HCT116 (cell line): ENCODE measurements around the gene FERMT2. TPM values are rescaled to one million over a fixed set of nuclear protein-coding genes. Genes with fewer than 3 reads are reported as not detected.

Source experiments
- ATAC-seq: fragments of 200-7000 bp; cut with Tn5 transposase; 2 replicates; pipeline ENCODE4 v1.9.1; 2020; ENCODE audit warnings: mild to moderate bottlenecking, moderate library complexity
- BruUV-seq: library from RNA; stranded (reverse); fragments of 400-500 nt; replicated peaks from 2 replicates; lab custom pipeline; 2021; lab: Mats Ljungman, UMichigan
- CTCF ChIA-PET: fragments of 300-600 bp; sonication (Branson Sonifier 250); formaldehyde crosslinking; loops from one replicate; lab custom pipeline; 2021; ENCODE audit warnings: antibody characterized with exemption; lab: Charles Lee
- POLR2A ChIA-PET: fragments of 300-600, 350-600 bp; sonication (Branson Sonifier 250); formaldehyde crosslinking; loops from one replicate; lab custom pipeline; 2021; ENCODE audit warnings: antibody characterized with exemption; lab: Charles Lee
- RAD21 ChIA-PET, 2 experiments: fragments of 300-600 bp; sonication (Branson Sonifier 250); formaldehyde crosslinking; loops; one replicate each; lab custom pipeline; 2023; ENCODE audit warnings: low total read pairs in 2 of 2; ENCODE audit not compliant: uncharacterized antibody in 2 of 2, unreplicated experiment in 2 of 2, low non-redundant PET in 1 of 2; lab: Charles Lee
- DNase-seq: peaks from one replicate; pipeline ENCODE4 v3.0.0-alpha.2; 2010; ENCODE audit warnings: low read depth, low spot score
- H2AFZ ChIP-seq: fragments of 200-600 bp; shearing (Covaris generic), sonication (generic); 2 replicates; pipeline ENCODE4 v1.6.1; 2017; ENCODE audit warnings: low read depth, mixed run types, mixed read lengths, antibody characterized with exemption, low read length; ENCODE audit not compliant: poor library complexity, severe bottlenecking
- H3K27ac ChIP-seq: 2 replicates; pipeline ENCODE4 v1.5.1; 2012; ENCODE audit warnings: low read depth, low read length
- H3K27me3 ChIP-seq: fragments of 200-600 bp; sonication (generic); 2 replicates; pipeline ENCODE4 v1.6.1; 2016; ENCODE audit warnings: mixed run types, low read length, mixed read lengths; ENCODE audit not compliant: insufficient read depth
- H3K36me3 ChIP-seq, 2 experiments: fragments of 200-500 bp in 1 of 2; fragments of 200-600 bp in 1 of 2; sonication (Bioruptor generic) in 1 of 2; sonication (generic) in 1 of 2; 2 replicates each; pipeline versions ENCODE4 v1.5.1 to v1.6.1; 2014 to 2016; ENCODE audit warnings: low read length in 2 of 2, inconsistent platforms in 1 of 2, mixed read lengths in 1 of 2, mixed run types in 1 of 2; ENCODE audit not compliant: insufficient read depth in 2 of 2, control insufficient read depth in 1 of 2
- H3K4me1 ChIP-seq, 2 experiments: fragments of 200-600 bp in 1 of 2; sonication (generic) in 1 of 2; 2 replicates each; pipeline versions ENCODE4 v1.5.1 to v1.6.1; 2012 to 2017; ENCODE audit warnings: low read length in 2 of 2, inconsistent platforms in 1 of 2, mild to moderate bottlenecking in 1 of 2, mixed read lengths in 1 of 2, mixed run types in 1 of 2, moderate library complexity in 1 of 2; ENCODE audit not compliant: insufficient read depth in 2 of 2, control insufficient read depth in 1 of 2
- H3K4me2 ChIP-seq: fragments of 200-600 bp; sonication (generic); 2 replicates; pipeline ENCODE4 v1.6.1; 2017; ENCODE audit warnings: mixed run types, low read length, mixed read lengths
- H3K4me3 ChIP-seq, 2 experiments: fragments of 200-600 bp in 1 of 2; sonication (generic) in 1 of 2; replicated peaks in 1 of 2; 2 replicates each; pipeline ENCODE4 v1.5.1; 2011 to 2016; ENCODE audit warnings: low read length in 2 of 2, control low read depth in 1 of 2, low read depth in 1 of 2, mild to moderate bottlenecking in 1 of 2, mixed read lengths in 1 of 2, mixed run types in 1 of 2
- H3K79me2 ChIP-seq: fragments of 200-600 bp; sonication (generic); 2 replicates; pipeline ENCODE4 v1.6.1; 2017; ENCODE audit warnings: mild to moderate bottlenecking, mixed run types, low read length, moderate library complexity, mixed read lengths; ENCODE audit not compliant: insufficient read depth
- H3K9ac ChIP-seq: fragments of 200-600 bp; sonication (generic); 2 replicates; pipeline ENCODE4 v1.6.1; 2016; ENCODE audit warnings: low read length, mixed read lengths
- H3K9me2 ChIP-seq: fragments of 200-600 bp; sonication (generic), shearing (Covaris generic); 2 replicates; pipeline ENCODE4 v1.6.1; 2017; ENCODE audit warnings: mixed run types, mild to moderate bottlenecking, moderate library complexity; ENCODE audit not compliant: insufficient read depth
- H3K9me3 ChIP-seq, 2 experiments: fragments of 200-500 bp in 1 of 2; fragments of 200-600 bp in 1 of 2; sonication (Bioruptor generic) in 1 of 2; sonication (generic) in 1 of 2; 2 replicates each; pipeline ENCODE4 v1.6.1; 2014 to 2017; ENCODE audit warnings: low read length in 2 of 2, mixed read lengths in 2 of 2, inconsistent platforms in 1 of 2, low read depth in 1 of 2, mild to moderate bottlenecking in 1 of 2, mixed run types in 1 of 2, moderate library complexity in 1 of 2; ENCODE audit not compliant: control insufficient read depth in 1 of 2, insufficient read depth in 1 of 2
- H4K20me1 ChIP-seq: fragments of 200-600 bp; sonication (generic), shearing (Covaris generic); 2 replicates; pipeline ENCODE4 v1.6.1; 2017; ENCODE audit warnings: mixed run types, mild to moderate bottlenecking, moderate library complexity; ENCODE audit not compliant: insufficient read depth
- ATF3 ChIP-seq: IDR thresholded peaks from 2 replicates; pipeline ENCODE4 v1.6.1; 2012
- CBX3 ChIP-seq: IDR thresholded peaks from 2 replicates; pipeline ENCODE4 v1.6.1; 2012; ENCODE audit warnings: low read depth
- CEBPB ChIP-seq: IDR thresholded peaks from 2 replicates; pipeline ENCODE4 v1.6.1; 2012; ENCODE audit warnings: low read depth
- EGR1 ChIP-seq: IDR thresholded peaks from 2 replicates; pipeline ENCODE4 v1.6.1; 2012; ENCODE audit warnings: low read depth
- ELF1 ChIP-seq: IDR thresholded peaks from 2 replicates; pipeline ENCODE4 v1.6.1; 2012; ENCODE audit warnings: low read depth, borderline replicate concordance
- EZH2 ChIP-seq: fragments of 200-600 bp; sonication (generic); IDR thresholded peaks from 2 replicates; pipeline ENCODE4 v1.6.1; 2017; ENCODE audit warnings: antibody characterized with exemption, mixed run types
- EZH2phosphoT487 ChIP-seq: fragments of 200-600 bp; IDR thresholded peaks from 2 replicates; pipeline ENCODE4 v1.6.1; 2018; ENCODE audit warnings: antibody characterized with exemption, borderline replicate concordance
- FOSL1 ChIP-seq: IDR thresholded peaks from 2 replicates; pipeline ENCODE4 v1.6.1; 2012; ENCODE audit warnings: low read depth
- JUND ChIP-seq: IDR thresholded peaks from 2 replicates; pipeline ENCODE4 v1.6.1; 2012
- POLR2A ChIP-seq: IDR thresholded peaks from 2 replicates; pipeline ENCODE4 v1.7.0; 2011; ENCODE audit warnings: borderline replicate concordance; ENCODE audit not compliant: insufficient read depth, insufficient read length; ENCODE audit errors: extremely low read depth
- POLR2AphosphoS5 ChIP-seq: IDR thresholded peaks from 2 replicates; pipeline ENCODE4 v1.6.1; 2011; ENCODE audit warnings: mild to moderate bottlenecking, low read depth, low read length, moderate library complexity
- RAD21 ChIP-seq: IDR thresholded peaks from 2 replicates; pipeline ENCODE4 v1.6.1; 2012; ENCODE audit warnings: low read depth, mild to moderate bottlenecking
- REST ChIP-seq: IDR thresholded peaks from 2 replicates; pipeline ENCODE4 v1.6.1; 2012; ENCODE audit warnings: low read depth
- SIN3A ChIP-seq: IDR thresholded peaks from 2 replicates; pipeline ENCODE4 v1.6.1; 2012; ENCODE audit warnings: low read depth
- TCF7L2 ChIP-seq: IDR thresholded peaks from 2 replicates; pipeline ENCODE4 v1.7.0; 2011; ENCODE audit warnings: borderline replicate concordance, inconsistent platforms; ENCODE audit not compliant: insufficient read depth, insufficient read length; ENCODE audit errors: extremely low read depth
- YY1 ChIP-seq: IDR thresholded peaks from 2 replicates; pipeline ENCODE4 v1.6.1; 2011; ENCODE audit warnings: low read length, low read depth, moderate library complexity, mild to moderate bottlenecking; ENCODE audit not compliant: insufficient replicate concordance; ENCODE audit errors: extremely low read depth
- ZFX ChIP-seq: fragments of 450-650 bp; IDR thresholded peaks from 2 replicates; pipeline ENCODE4 v1.6.1; 2017
- intact Hi-C: fragments of 100-400 bp; cut with micrococcal nuclease; formaldehyde crosslinking; loops from 2 replicates; pipeline ENCODE4 v1.10.0; 2022
- total RNA-seq: library from RNA; stranded (reverse); gene quantifications from one replicate; pipeline ENCODE4 v1.2.1, GENCODE V29; 2021; ENCODE audit not compliant: unreplicated experiment
- TF ChIP-seq, protein P1 (sequence below), 3 experiments: fragments of 200-600 bp in 1 of 3; sonication (generic) in 1 of 3; IDR thresholded peaks in 2 of 3; conservative IDR thresholded peaks in 1 of 3; 2 replicates each; pipeline ENCODE4 v1.5.1; 2012 to 2017; ENCODE audit warnings: low read depth in 2 of 3, low read length in 2 of 3, antibody characterized with exemption in 1 of 3, borderline replicate concordance in 1 of 3, control low read depth in 1 of 3, mild to moderate bottlenecking in 1 of 3, mixed read lengths in 1 of 3, mixed run types in 1 of 3, moderate library complexity in 1 of 3; ENCODE audit not compliant: insufficient read depth in 1 of 3

FERMT2 gene
- total RNA-seq, 1 experiment from 2014 or later, result 24.8 TPM

DNA sequence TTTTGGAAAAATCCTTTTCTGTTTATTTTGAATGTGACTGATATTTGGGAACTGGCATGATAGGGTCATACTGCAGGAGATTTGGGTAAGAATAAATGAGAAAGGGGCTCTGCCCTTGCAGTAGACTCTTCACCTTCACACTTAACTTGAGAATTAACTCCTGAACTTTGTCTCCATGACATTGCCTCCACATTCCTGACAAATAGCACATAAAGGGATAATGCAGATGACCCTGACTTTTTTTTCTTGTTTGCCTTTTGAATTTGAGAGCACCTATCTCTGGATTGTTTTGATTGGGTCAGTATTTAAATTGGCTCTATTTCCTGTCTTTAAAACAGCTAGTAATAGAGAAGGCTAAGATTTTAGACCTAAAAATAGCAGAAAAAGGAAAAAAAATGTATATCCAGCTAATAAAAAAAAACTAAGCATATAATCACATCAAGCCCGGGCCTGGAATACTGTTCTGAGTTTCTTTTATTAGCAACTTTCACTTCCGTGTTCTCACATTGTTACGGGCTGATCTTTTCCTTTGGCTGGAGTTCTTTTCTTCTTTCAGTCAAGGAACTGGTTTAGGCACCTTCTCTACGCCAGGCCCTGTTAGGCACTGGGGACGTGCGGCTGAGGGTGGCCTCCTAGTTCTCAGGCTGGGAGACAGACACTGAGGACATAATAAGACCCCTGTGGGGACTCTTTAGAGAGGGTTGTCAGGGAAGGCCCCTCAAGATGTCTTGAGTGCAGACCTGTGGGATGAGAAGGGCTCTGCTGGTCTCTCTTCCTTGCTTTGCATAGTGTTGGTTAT lies 106.4 kb downstream of the FERMT2 start:
- Histone ChIP-seq H3K4me3 (no peak overlapping the region), H2AFZ (no peak overlapping the region), H3K9me2 (no peaks in the 10 kb centered on the region), H3K4me2 (no peak overlapping the region), H3K27me3 (no peaks in the 10 kb centered on the region), H3K79me2 (no peaks in the 10 kb centered on the region), H3K36me3 (no peaks in the 10 kb centered on the region), H3K9ac (no peak overlapping the region), H3K9me3 (no peaks in the 10 kb centered on the region), H4K20me1 (no peaks in the 10 kb centered on the region), H3K4me1 (peaks cover 5 to 10% of the 10 kb centered on the region in 2 experiments; a peak in 2 of 4 replicates), H3K27ac (no peak overlapping the region)
- intact Hi-C loops, result loop anchor here (5.0 kb wide), 1 partner anchor 108 kb away; the partner anchor contains the start of gene FERMT2
- no peak for DNase-seq
- no peak for ATAC-seq
- ChIA-PET RAD21 (no interaction called here), CTCF (no interaction called here), POLR2A (no interaction called here)
- BruUV-seq, result no TSS peak
- TF ChIP-seq EGR1, result no peak
- TF ChIP-seq EZH2, result no peak
- TF ChIP-seq YY1, result no peak
- no peak for TF ChIP-seq JUND
- TF ChIP-seq, protein P1, sequence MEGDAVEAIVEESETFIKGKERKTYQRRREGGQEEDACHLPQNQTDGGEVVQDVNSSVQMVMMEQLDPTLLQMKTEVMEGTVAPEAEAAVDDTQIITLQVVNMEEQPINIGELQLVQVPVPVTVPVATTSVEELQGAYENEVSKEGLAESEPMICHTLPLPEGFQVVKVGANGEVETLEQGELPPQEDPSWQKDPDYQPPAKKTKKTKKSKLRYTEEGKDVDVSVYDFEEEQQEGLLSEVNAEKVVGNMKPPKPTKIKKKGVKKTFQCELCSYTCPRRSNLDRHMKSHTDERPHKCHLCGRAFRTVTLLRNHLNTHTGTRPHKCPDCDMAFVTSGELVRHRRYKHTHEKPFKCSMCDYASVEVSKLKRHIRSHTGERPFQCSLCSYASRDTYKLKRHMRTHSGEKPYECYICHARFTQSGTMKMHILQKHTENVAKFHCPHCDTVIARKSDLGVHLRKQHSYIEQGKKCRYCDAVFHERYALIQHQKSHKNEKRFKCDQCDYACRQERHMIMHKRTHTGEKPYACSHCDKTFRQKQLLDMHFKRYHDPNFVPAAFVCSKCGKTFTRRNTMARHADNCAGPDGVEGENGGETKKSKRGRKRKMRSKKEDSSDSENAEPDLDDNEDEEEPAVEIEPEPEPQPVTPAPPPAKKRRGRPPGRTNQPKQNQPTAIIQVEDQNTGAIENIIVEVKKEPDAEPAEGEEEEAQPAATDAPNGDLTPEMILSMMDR (IDR thresholded peaks at IDR 0.05 in 2 of 3, conservative IDR thresholded peaks at IDR 0.05 in 1 of 3; ENCODE audit: borderline replicate concordance in 1 of 3, insufficient read depth in 1 of 3, low read depth in 2 of 3, low read length in 2 of 3), result no peak
- TF ChIP-seq CBX3, result no peak
- no peak for TF ChIP-seq CEBPB
- no peak for TF ChIP-seq RAD21
- TF ChIP-seq POLR2AphosphoS5, result no peak
- no peak for TF ChIP-seq TCF7L2
- no peak for TF ChIP-seq REST
- no peak for TF ChIP-seq POLR2A
- no peak for TF ChIP-seq FOSL1
- TF ChIP-seq ZFX, result no peak
- no peak for TF ChIP-seq ATF3
- TF ChIP-seq ELF1, result no peak
- TF ChIP-seq EZH2phosphoT487, result no peak
- TF ChIP-seq SIN3A, result no peak
